Panc1 (cell line): ENCODE results near the gene DNPH1. TPM values are rescaled to one million over a fixed set of nuclear protein-coding genes. Genes with fewer than 3 reads are reported as not detected.

ENCODE experiments used
- ATAC-seq: fragments of 200-7000 bp; cut with Tn5 transposase; 2 replicates; pipeline ENCODE4 v1.9.1; 2020; ENCODE audit warnings: mild to moderate bottlenecking, moderate library complexity
- BruUV-seq: library from RNA; stranded (reverse); fragments of 400-500 nt; replicated peaks from 2 replicates; lab custom pipeline; 2021; lab: Mats Ljungman, UMichigan
- CTCF ChIA-PET: fragments of 300-600 bp; sonication (Branson Sonifier 250); formaldehyde crosslinking; loops from one replicate; lab custom pipeline; 2022; ENCODE audit warnings: antibody characterized with exemption; lab: Charles Lee
- POLR2A ChIA-PET: fragments of 300-600 bp; sonication (Branson Sonifier 250); formaldehyde crosslinking; loops from one replicate; lab custom pipeline; 2022; ENCODE audit warnings: antibody characterized with exemption; lab: Charles Lee
- DNase-seq: peaks from one replicate; pipeline ENCODE4 v3.0.0-alpha.2; 2010; ENCODE audit warnings: low read depth, low spot score
- H3K27ac ChIP-seq: 2 replicates; pipeline ENCODE4 v1.5.1; 2011; ENCODE audit warnings: mild to moderate bottlenecking, low read length, inconsistent platforms
- H3K27me3 ChIP-seq: fragments of 200-500 bp; sonication (Bioruptor generic); 2 replicates; pipeline ENCODE4 v1.6.0; 2014; ENCODE audit warnings: low read length, inconsistent platforms; ENCODE audit not compliant: control insufficient read depth, insufficient read depth
- H3K36me3 ChIP-seq: fragments of 200-500 bp; sonication (Bioruptor generic); 2 replicates; pipeline ENCODE4 v1.5.1; 2014; ENCODE audit warnings: inconsistent platforms, mild to moderate bottlenecking, low read length, moderate library complexity; ENCODE audit not compliant: control insufficient read depth, insufficient read depth
- H3K4me1 ChIP-seq: 2 replicates; pipeline ENCODE4 v1.5.1; 2011; ENCODE audit warnings: inconsistent platforms, mild to moderate bottlenecking, low read length, moderate library complexity; ENCODE audit not compliant: control insufficient read depth, insufficient read depth
- H3K4me3 ChIP-seq, 2 experiments: 2 replicates each; pipeline ENCODE4 v1.5.1; 2011 to 2012; ENCODE audit warnings: low read depth in 2 of 2, low read length in 2 of 2, mild to moderate bottlenecking in 2 of 2, inconsistent platforms in 1 of 2, moderate library complexity in 1 of 2
- H3K9me3 ChIP-seq: fragments of 200-500 bp; sonication (Bioruptor generic); 2 replicates; pipeline ENCODE4 v1.5.1; 2014; ENCODE audit warnings: low read depth, mild to moderate bottlenecking, inconsistent platforms, low read length, moderate library complexity; ENCODE audit not compliant: control insufficient read depth, insufficient read depth
- POLR2AphosphoS5 ChIP-seq: IDR thresholded peaks from 2 replicates; pipeline ENCODE4 v1.6.1; 2012; ENCODE audit warnings: mild to moderate bottlenecking, low read depth, low read length, moderate library complexity
- SIN3A ChIP-seq: IDR thresholded peaks from 2 replicates; pipeline ENCODE4 v1.6.1; 2012; ENCODE audit warnings: low read depth, mild to moderate bottlenecking, low read length, moderate library complexity, borderline replicate concordance; ENCODE audit not compliant: insufficient read depth
- TCF7L2 ChIP-seq: IDR thresholded peaks from 2 replicates; pipeline ENCODE4 v1.6.1; 2011; ENCODE audit warnings: mild to moderate bottlenecking, low read depth, low read length, inconsistent platforms
- in situ Hi-C: cut with HindIII; loops from 2 replicates; pipeline ENCODE4 v1.10.0; 2016; ENCODE audit warnings: low sequenced_read_pairs, low pct_unique_long_range_greater_than_20kb
- intact Hi-C: fragments of 100-400 bp; cut with micrococcal nuclease; formaldehyde crosslinking; loops from one replicate; pipeline ENCODE4 v1.10.0; 2022; ENCODE audit not compliant: unreplicated experiment
- total RNA-seq: library from RNA; stranded (reverse); gene quantifications from one replicate; pipeline ENCODE4 v1.2.1, GENCODE V29; 2021; ENCODE audit not compliant: unreplicated experiment
- TF ChIP-seq, protein P1 (sequence below): fragments of 450-650 bp; IDR thresholded peaks from 2 replicates; pipeline ENCODE4 v1.5.1; 2017; ENCODE audit warnings: mild to moderate bottlenecking
- TF ChIP-seq, protein P2 (sequence below), 2 experiments: IDR thresholded peaks; 2 replicates each; pipeline ENCODE4 v1.6.1; 2011 to 2012; ENCODE audit warnings: low read depth in 2 of 2, control low read depth in 1 of 2, low read length in 1 of 2, mild to moderate bottlenecking in 1 of 2, moderate library complexity in 1 of 2; ENCODE audit not compliant: insufficient read depth in 1 of 2

DNPH1 gene
- total RNA-seq, 1 experiment from 2014 or later: 67.3 TPM

GRCh38 chr6:43248101-43248500, 18.8 kb upstream of the DNPH1 start:
- CTCF ChIA-PET: interaction anchor here (0.6 kb wide), 1 partner anchor 18 kb away, joined by 3 read pairs; no protein-coding TSS in a partner anchor
- no peak for ATAC-seq
- peaks cover 14% of the 10 kb centered on the region for H3K27me3 ChIP-seq
- H3K27ac ChIP-seq: no peak overlapping the region
- H3K4me3 ChIP-seq: no peak overlapping the region
- BruUV-seq: no TSS peak
- POLR2A ChIA-PET: no interaction called here
- DNase-seq: no peak
- no peaks in the 10 kb centered on the region for H3K36me3 ChIP-seq
- H3K9me3 ChIP-seq: no peaks in the 10 kb centered on the region
- TF ChIP-seq, protein P1, sequence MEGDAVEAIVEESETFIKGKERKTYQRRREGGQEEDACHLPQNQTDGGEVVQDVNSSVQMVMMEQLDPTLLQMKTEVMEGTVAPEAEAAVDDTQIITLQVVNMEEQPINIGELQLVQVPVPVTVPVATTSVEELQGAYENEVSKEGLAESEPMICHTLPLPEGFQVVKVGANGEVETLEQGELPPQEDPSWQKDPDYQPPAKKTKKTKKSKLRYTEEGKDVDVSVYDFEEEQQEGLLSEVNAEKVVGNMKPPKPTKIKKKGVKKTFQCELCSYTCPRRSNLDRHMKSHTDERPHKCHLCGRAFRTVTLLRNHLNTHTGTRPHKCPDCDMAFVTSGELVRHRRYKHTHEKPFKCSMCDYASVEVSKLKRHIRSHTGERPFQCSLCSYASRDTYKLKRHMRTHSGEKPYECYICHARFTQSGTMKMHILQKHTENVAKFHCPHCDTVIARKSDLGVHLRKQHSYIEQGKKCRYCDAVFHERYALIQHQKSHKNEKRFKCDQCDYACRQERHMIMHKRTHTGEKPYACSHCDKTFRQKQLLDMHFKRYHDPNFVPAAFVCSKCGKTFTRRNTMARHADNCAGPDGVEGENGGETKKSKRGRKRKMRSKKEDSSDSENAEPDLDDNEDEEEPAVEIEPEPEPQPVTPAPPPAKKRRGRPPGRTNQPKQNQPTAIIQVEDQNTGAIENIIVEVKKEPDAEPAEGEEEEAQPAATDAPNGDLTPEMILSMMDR: no peak
- TF ChIP-seq, protein P2, sequence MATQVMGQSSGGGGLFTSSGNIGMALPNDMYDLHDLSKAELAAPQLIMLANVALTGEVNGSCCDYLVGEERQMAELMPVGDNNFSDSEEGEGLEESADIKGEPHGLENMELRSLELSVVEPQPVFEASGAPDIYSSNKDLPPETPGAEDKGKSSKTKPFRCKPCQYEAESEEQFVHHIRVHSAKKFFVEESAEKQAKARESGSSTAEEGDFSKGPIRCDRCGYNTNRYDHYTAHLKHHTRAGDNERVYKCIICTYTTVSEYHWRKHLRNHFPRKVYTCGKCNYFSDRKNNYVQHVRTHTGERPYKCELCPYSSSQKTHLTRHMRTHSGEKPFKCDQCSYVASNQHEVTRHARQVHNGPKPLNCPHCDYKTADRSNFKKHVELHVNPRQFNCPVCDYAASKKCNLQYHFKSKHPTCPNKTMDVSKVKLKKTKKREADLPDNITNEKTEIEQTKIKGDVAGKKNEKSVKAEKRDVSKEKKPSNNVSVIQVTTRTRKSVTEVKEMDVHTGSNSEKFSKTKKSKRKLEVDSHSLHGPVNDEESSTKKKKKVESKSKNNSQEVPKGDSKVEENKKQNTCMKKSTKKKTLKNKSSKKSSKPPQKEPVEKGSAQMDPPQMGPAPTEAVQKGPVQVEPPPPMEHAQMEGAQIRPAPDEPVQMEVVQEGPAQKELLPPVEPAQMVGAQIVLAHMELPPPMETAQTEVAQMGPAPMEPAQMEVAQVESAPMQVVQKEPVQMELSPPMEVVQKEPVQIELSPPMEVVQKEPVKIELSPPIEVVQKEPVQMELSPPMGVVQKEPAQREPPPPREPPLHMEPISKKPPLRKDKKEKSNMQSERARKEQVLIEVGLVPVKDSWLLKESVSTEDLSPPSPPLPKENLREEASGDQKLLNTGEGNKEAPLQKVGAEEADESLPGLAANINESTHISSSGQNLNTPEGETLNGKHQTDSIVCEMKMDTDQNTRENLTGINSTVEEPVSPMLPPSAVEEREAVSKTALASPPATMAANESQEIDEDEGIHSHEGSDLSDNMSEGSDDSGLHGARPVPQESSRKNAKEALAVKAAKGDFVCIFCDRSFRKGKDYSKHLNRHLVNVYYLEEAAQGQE (IDR thresholded peaks at IDR 0.05; ENCODE audit: insufficient read depth in 1 of 2, low read depth in 2 of 2, low read length in 1 of 2): no peak
- TF ChIP-seq SIN3A: no peak
- peaks cover 9% of the 10 kb centered on the region for H3K4me1 ChIP-seq
- intact Hi-C loops (no loop called here), in situ Hi-C loops (no loop called here)

- peak; percentile 97 for ATAC-seq
- ChIA-PET CTCF (interaction anchor here (0.5 to 0.6 kb wide), 2 partner anchors 14 to 18 kb away, joined by 3 to 10 read pairs; no protein-coding TSS in a partner anchor), POLR2A (no interaction called here)
- in situ Hi-C loops: no loop called here
- DNase-seq: no peak
- H3K4me1 ChIP-seq: peaks cover 9% of the 10 kb centered on the region
- no TSS peak for BruUV-seq
- peak overlapping the region; percentile 42 to 62 for H3K4me3 ChIP-seq
- H3K27ac ChIP-seq: no peak overlapping the region
- H3K27me3 ChIP-seq: peaks cover 21% of the 10 kb centered on the region
- no peaks in the 10 kb centered on the region for H3K36me3 ChIP-seq
- intact Hi-C loops: no loop called here
- no peak for TF ChIP-seq TCF7L2
- TF ChIP-seq, protein P2 (IDR thresholded peaks at IDR 0.05; ENCODE audit: insufficient read depth in 1 of 2, low read depth in 2 of 2, low read length in 1 of 2): no peak
- TF ChIP-seq POLR2AphosphoS5: no peak
- TF ChIP-seq, protein P1: no peak
- no peak for TF ChIP-seq SIN3A
- H3K9me3 ChIP-seq: no peaks in the 10 kb centered on the region
Observed at GRCh38 chr6:43247114-43247999, 18.1 kb upstream of the DNPH1 start.
